Activated CD8-positive, alpha-beta T cell treated with anti-CD3 and anti-CD28 coated beads, Interleukin-2, amount 10 ng/mL, durations not matched to agents 7 days and 5 days (primary cell): ENCODE measurements around the gene MAPK8IP1. TPM values are rescaled to one million over a fixed set of nuclear protein-coding genes. Genes with fewer than 3 reads are reported as not detected.

Experiments used
- ATAC-seq: fragments of 150-1000 bp; cut with Tn5 transposase; one replicate; pipeline ENCODE4 v1.10.0; 2021; ENCODE audit warnings: moderate library complexity
- CTCF ChIA-PET: fragments of 350-600 bp; sonication (Branson Sonifier 250); formaldehyde crosslinking; loops from one replicate; lab custom pipeline; 2021; ENCODE audit warnings: antibody characterized with exemption; lab: Charles Lee
- POLR2A ChIA-PET: fragments of 350-600 bp; sonication (Branson Sonifier 250); formaldehyde crosslinking; loops from one replicate; lab custom pipeline; 2021; ENCODE audit warnings: antibody characterized with exemption; lab: Charles Lee
- DNase-seq: peaks from one replicate; pipeline ENCODE4 v3.0.0-alpha.2; 2020
- H3K27ac Mint-ChIP-seq: one replicate; pipeline ENCODE4 v1.8.0; 2021; ENCODE audit warnings: mild to moderate bottlenecking, mixed read lengths
- H3K27me3 Mint-ChIP-seq: one replicate; pipeline ENCODE4 v1.8.0; 2021; ENCODE audit warnings: low read depth, mixed read lengths
- H3K36me3 Mint-ChIP-seq: one replicate; pipeline ENCODE4 v1.8.0; 2021; ENCODE audit warnings: low read depth, mixed read lengths
- H3K4me1 Mint-ChIP-seq: one replicate; pipeline ENCODE4 v1.8.0; 2021; ENCODE audit warnings: low read depth, mixed read lengths
- H3K4me3 Mint-ChIP-seq: one replicate; pipeline ENCODE4 v1.8.0; 2021; ENCODE audit warnings: mild to moderate bottlenecking, mixed read lengths
- H3K9me3 Mint-ChIP-seq: one replicate; pipeline ENCODE4 v1.8.0; 2022; ENCODE audit warnings: mixed read lengths; ENCODE audit not compliant: insufficient read depth
- total RNA-seq, 2 experiments: library from RNA; stranded (reverse); gene quantifications; one replicate each; pipeline ENCODE4 v1.2.3, GENCODE V29; 2021

The MAPK8IP1 gene
- total RNA-seq, 2 experiments from 2014 or later, result 0.95 to 1.3 TPM

DNA sequence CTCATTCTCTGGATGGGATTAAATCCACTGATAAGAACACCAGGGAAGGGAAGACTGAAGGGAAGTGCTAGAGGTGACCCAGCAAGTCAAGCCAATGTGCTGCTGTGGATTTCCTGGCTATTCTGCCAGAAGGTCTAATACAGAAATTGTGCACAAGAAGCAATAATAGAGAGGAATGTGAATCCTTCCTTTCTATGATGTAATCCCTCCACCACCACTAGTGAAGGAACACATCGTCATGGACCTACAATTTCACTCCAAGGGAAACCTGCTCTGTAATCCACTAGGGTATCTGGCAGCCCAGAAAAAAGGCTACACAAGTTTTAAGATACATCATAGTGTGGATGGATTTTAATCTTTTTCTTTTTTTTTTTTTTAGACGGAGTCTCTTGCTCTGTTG lies 54.4 kb downstream of the MAPK8IP1 start:
- DNase-seq (no peak), ATAC-seq (no peak)
- CTCF ChIA-PET, result interaction anchor here (1.3 kb wide), 1 partner anchor 25 kb away, joined by 5 read pairs; no protein-coding TSS in a partner anchor
- Mint-ChIP-seq H3K36me3 (peaks cover 5% of the 10 kb centered on the region), H3K4me1 (no peaks in the 10 kb centered on the region), H3K9me3 (no peaks in the 10 kb centered on the region), H3K4me3 (no peak overlapping the region), H3K27me3 (no peaks in the 10 kb centered on the region), H3K27ac (no peak overlapping the region)
- POLR2A ChIA-PET, result interaction anchor here (0.6 kb wide), 1 partner anchor 10 kb away, joined by 5 read pairs; no protein-coding TSS in a partner anchor

DNA sequence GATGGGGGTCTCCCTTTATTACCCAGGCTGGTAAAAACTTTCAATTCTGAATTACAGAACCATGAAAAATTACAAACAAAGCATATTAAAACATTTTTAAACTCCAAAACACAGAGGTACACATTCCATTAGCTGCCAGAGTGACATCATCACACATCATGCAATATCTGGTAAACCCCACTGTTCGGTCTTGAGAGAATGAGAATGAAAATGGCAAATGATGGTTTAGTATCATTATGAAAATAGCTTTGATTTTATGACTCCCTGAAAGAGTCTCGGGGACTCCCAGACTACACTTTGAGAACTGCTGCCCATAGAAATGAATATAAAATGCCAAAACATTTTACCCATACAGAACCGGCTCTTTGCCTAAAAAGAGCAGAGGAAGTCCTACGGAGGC lies 55.8 kb downstream of the MAPK8IP1 start:
- H3K4me3 Mint-ChIP-seq, result no peak overlapping the region
- no peaks in the 10 kb centered on the region for H3K27me3 Mint-ChIP-seq
- H3K27ac Mint-ChIP-seq, result no peak overlapping the region
- ChIA-PET CTCF (interaction anchor here (0.9 to 1.4 kb wide), 2 partner anchors 65 to 68 kb away, joined by 3 to 4 read pairs; no protein-coding TSS in a partner anchor), POLR2A (no interaction called here)
- H3K9me3 Mint-ChIP-seq, result no peaks in the 10 kb centered on the region
- DNase-seq (no peak), ATAC-seq (no peak)
- peaks cover 8% of the 10 kb centered on the region for H3K36me3 Mint-ChIP-seq
- H3K4me1 Mint-ChIP-seq, result no peaks in the 10 kb centered on the region

DNA sequence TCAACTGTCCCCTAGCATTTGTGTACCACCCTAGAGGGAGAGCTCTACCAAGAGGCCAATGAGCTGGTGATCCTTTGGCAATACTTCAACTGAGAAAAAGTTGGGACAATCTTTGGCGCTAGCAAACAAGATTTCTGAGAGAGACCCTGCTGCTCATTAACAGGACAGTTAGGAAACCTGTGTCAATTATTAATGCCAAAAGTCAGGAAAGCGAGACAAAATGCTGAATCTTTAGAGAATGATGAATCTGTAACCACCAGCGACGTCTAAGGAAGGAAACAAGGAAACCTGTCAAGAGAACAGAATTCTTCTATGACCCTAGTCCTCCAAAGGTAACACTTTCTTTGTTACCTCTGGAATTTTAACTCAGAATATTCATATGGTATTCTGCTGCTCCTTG lies 56.9 kb downstream of the MAPK8IP1 start:
- H3K36me3 Mint-ChIP-seq, result peaks cover 11% of the 10 kb centered on the region
- ChIA-PET POLR2A (no interaction called here), CTCF (interaction anchor here (1.1 to 1.4 kb wide), 2 partner anchors 23 to 69 kb away, joined by 3 to 6 read pairs; no protein-coding TSS in a partner anchor)
- no peaks in the 10 kb centered on the region for H3K9me3 Mint-ChIP-seq
- no peak for DNase-seq
- H3K27me3 Mint-ChIP-seq, result no peaks in the 10 kb centered on the region
- H3K4me1 Mint-ChIP-seq, result no peaks in the 10 kb centered on the region
- H3K4me3 Mint-ChIP-seq, result no peak overlapping the region
- ATAC-seq, result no peak
- no peak overlapping the region for H3K27ac Mint-ChIP-seq

GRCh38 chr11:45945397-45945999 lies 60.0 kb downstream of the MAPK8IP1 start:
- Mint-ChIP-seq H3K4me3 (no peak overlapping the region), H3K27ac (no peak overlapping the region), H3K4me1 (no peaks in the 10 kb centered on the region), H3K36me3 (peaks cover 14% of the 10 kb centered on the region), H3K9me3 (no peaks in the 10 kb centered on the region), H3K27me3 (no peaks in the 10 kb centered on the region)
- CTCF ChIA-PET, result interaction anchor here (1.1 to 1.6 kb wide), 3 partner anchors 20 to 293 kb away, joined by 3 to 6 read pairs (median 3); no protein-coding TSS in a partner anchor
- POLR2A ChIA-PET, result no interaction called here
- ATAC-seq, result no peak
- DNase-seq, result no peak

- no peak for DNase-seq
- Mint-ChIP-seq H3K27me3 (no peaks in the 10 kb centered on the region), H3K36me3 (peaks cover 14% of the 10 kb centered on the region), H3K4me1 (no peaks in the 10 kb centered on the region), H3K4me3 (no peak overlapping the region), H3K9me3 (no peaks in the 10 kb centered on the region), H3K27ac (no peak overlapping the region)
- POLR2A ChIA-PET, result no interaction called here
- no peak for ATAC-seq
- CTCF ChIA-PET, result interaction anchor here (0.6 to 7.1 kb wide), 2 partner anchors 14 to 18 kb away, joined by 3 to 58 read pairs; no protein-coding TSS in a partner anchor
These were observed 62.4 kb downstream of the MAPK8IP1 start for GRCh38 chr11:45947885-45948284.

DNA sequence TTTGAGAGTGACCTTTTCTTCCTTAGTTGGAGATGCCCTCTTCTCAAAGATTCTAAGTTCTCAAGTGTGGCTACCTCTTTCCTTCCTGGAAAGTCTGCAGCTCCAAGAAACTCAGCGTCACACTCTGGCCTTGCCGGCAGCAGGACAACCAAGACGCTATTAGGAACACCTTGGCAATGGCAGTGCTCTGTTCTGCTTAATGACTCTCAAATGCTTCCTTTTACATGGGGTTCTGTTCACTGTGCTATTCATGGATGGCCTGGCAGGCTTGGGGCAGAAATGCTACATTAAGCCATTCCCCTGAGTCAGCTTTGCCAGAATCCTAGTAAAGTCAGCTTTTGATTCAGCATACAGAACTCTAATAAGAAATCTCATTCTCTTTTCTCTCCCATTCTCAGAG lies 62.9 kb downstream of the MAPK8IP1 start:
- H3K36me3 Mint-ChIP-seq, result peaks cover 14% of the 10 kb centered on the region
- H3K27me3 Mint-ChIP-seq, result no peaks in the 10 kb centered on the region
- no peak overlapping the region for H3K27ac Mint-ChIP-seq
- CTCF ChIA-PET, result interaction anchor here (0.6 to 7.1 kb wide), 2 partner anchors 13 to 17 kb away, joined by 3 to 58 read pairs; no protein-coding TSS in a partner anchor
- ATAC-seq (no peak), DNase-seq (no peak)
- no peaks in the 10 kb centered on the region for H3K9me3 Mint-ChIP-seq
- POLR2A ChIA-PET, result no interaction called here
- no peaks in the 10 kb centered on the region for H3K4me1 Mint-ChIP-seq
- no peak overlapping the region for H3K4me3 Mint-ChIP-seq

DNA sequence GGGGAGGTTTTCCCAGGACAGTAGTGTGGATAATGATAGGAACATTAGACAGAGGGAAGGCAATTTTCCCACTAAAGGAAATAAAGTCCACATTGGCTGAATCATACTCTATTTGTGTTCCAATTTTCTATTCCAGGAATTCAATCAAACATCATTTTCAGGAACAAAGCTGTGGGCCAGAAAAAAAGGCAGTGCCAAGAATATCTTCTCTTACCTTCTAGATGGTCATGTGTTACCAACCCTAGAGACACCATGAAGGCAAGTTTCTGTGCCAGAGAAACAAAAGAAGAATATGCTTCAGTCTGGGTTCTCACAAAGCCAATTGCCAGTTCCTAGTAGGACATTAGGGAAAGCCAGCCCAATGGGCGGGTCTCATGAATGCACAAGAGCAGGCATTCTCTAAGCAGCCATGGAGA lies 64.5 kb downstream of the MAPK8IP1 start:
- no peak for DNase-seq
- POLR2A ChIA-PET, result interaction anchor here (0.6 kb wide), 1 partner anchor 10 kb away, joined by 5 read pairs; no protein-coding TSS in a partner anchor
- no peak for ATAC-seq
- no peaks in the 10 kb centered on the region for H3K4me1 Mint-ChIP-seq
- H3K27me3 Mint-ChIP-seq, result no peaks in the 10 kb centered on the region
- H3K9me3 Mint-ChIP-seq, result no peaks in the 10 kb centered on the region
- H3K36me3 Mint-ChIP-seq, result peaks cover 15% of the 10 kb centered on the region
- no peak overlapping the region for H3K4me3 Mint-ChIP-seq
- CTCF ChIA-PET, result interaction anchor here (1.1 to 7.1 kb wide), 3 partner anchors 16 to 34 kb away, joined by 3 to 58 read pairs (median 4); no protein-coding TSS in a partner anchor
- no peak overlapping the region for H3K27ac Mint-ChIP-seq

Other genes starting within 250 kb of the MAPK8IP1 start
- not detected for gene CHST1, start 220.0 kb upstream of the MAPK8IP1 start, total RNA-seq
- gene SLC35C1, start 80.5 kb upstream of the MAPK8IP1 start, total RNA-seq, result 10 to 100 TPM; 21.8 to 23.5 TPM
- 10 to 100 TPM; 24.4 to 28.1 TPM for gene CRY2, start 38.2 kb upstream of the MAPK8IP1 start, total RNA-seq
- gene FREY1, start 21.6 kb downstream of the MAPK8IP1 start, total RNA-seq, result 1 to 10 TPM; 2.1 TPM
- gene PEX16, start 32.2 kb downstream of the MAPK8IP1 start, total RNA-seq, result 10 to 100 TPM; 50.0 to 54.6 TPM
- gene LARGE2, start 37.0 kb downstream of the MAPK8IP1 start, total RNA-seq, result under 1 TPM; 0.44 to 0.71 TPM
- 10 to 100 TPM; 26.9 to 27.0 TPM for gene PHF21A, start 235.8 kb downstream of the MAPK8IP1 start, total RNA-seq